ENCODE results near the gene IGF2BP2.

- TF ChIP-seq CTCF (IDR thresholded peaks at IDR 0.05; ENCODE audit: low read depth, low read length) (no peak), POLR2A (IDR thresholded peaks at IDR 0.05; ENCODE audit: extremely low read depth, insufficient read length) (no peak), MAX (IDR thresholded peaks at IDR 0.05; ENCODE audit: low read depth, low read length) (no peak)
Observed at GRCh38 chr3:185696039-185696438, 128.8 kb downstream of the IGF2BP2 start.
